ENCODE measurements around the gene AKAP9. TPM values are rescaled to one million over a fixed set of nuclear protein-coding genes. Genes with fewer than 3 reads are reported as not detected.
"Not testable (repeated sequence)": the region's sequence is repeated elsewhere in the genome, so short reads cannot be mapped to it uniquely, and the experiment has no call there.

AKAP9 gene
- total RNA-seq, 2 experiments from 2014 or later: 23.5 to 25.3 TPM

DNA sequence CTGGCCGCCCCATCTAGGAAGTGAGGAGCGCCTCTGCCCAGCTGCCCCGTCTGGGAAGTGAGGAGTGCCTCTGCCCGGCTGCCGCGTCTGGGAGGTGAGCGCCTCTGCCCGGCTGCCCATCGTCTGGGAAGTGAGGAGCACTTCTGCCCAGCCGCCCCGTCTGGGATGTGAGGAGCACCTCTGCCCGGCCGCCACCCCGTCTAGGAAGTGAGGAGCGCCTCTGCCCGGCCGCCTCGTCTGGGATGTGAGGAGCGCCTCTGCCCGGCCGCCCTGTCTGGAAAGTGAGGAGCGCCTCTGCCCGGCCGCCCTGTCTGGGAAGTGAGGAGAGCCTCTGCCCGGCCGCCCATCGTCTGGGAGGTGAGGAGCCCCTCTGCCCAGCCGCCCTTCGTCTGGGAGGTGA, 86.5 kb downstream of the AKAP9 start:
- CTCF ChIA-PET; H3K4me1 Mint-ChIP-seq (ENCODE audit: low read depth); H3K27ac Mint-ChIP-seq; intact Hi-C loops (cut with micrococcal nuclease); H3K9me3 Mint-ChIP-seq; H3K27me3 Mint-ChIP-seq; H3K4me3 Mint-ChIP-seq; DNase-seq; POLR2A ChIA-PET: not testable (repeated sequence)
- H3K36me3 Mint-ChIP-seq: peaks cover 44% of the 10 kb centered on the region

DNA sequence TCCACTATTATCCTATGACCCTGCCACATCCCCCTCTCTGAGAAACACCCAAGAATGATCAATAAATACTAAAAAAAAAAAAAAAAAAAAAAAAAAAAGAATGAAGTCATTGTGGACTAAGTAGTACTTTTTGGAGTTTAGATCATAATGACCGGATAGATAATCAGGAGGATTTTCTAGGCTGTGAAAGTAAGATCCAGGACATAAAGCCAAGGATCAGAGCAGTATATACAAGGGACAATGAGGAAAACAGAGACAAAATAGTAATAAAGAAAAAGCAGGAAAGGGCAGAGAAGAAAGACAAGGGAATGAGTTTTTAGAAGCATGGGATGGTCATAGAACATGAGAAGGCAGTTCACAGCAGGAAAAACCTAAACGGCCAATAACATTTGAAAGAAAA, 87.6 kb downstream of the AKAP9 start:
- Mint-ChIP-seq H3K4me3 (no peak overlapping the region), H3K27ac (no peak overlapping the region), H3K36me3 (peaks cover 40% of the 10 kb centered on the region), H3K9me3 (peaks cover 3% of the 10 kb centered on the region), H3K4me1 (ENCODE audit: low read depth) (no peaks in the 10 kb centered on the region), H3K27me3 (no peaks in the 10 kb centered on the region)
- no peak for DNase-seq
- ChIA-PET POLR2A (no interaction called here), CTCF (no interaction called here)
- intact Hi-C loops (cut with micrococcal nuclease): no loop called here

DNA sequence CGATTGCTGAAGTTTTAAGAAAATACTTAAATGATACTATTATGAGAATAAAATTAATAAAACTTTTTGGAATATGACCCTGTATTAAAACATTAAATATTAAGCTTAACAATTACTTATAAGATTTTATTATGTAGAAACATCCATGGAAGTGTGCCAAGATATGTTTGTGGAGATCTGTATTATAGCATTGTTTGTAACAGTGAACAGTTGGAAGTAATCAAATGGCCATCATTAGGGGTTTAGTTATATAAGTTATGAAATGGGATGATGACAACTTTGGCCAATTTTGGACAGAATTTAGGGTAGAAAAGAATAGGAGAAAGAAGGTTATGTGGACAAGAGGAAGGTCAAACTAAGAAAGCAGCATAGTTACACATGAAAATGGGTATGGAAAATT, 88.0 kb downstream of the AKAP9 start:
- ChIA-PET POLR2A (no interaction called here), CTCF (no interaction called here)
- H3K27me3 Mint-ChIP-seq: no peaks in the 10 kb centered on the region
- no peak overlapping the region for H3K4me3 Mint-ChIP-seq
- no peaks in the 10 kb centered on the region for H3K4me1 Mint-ChIP-seq (ENCODE audit: low read depth)
- intact Hi-C loops (cut with micrococcal nuclease): no loop called here
- no peak overlapping the region for H3K27ac Mint-ChIP-seq
- peaks cover 3% of the 10 kb centered on the region for H3K9me3 Mint-ChIP-seq
- H3K36me3 Mint-ChIP-seq: peaks cover 35% of the 10 kb centered on the region
- DNase-seq: no peak

DNA sequence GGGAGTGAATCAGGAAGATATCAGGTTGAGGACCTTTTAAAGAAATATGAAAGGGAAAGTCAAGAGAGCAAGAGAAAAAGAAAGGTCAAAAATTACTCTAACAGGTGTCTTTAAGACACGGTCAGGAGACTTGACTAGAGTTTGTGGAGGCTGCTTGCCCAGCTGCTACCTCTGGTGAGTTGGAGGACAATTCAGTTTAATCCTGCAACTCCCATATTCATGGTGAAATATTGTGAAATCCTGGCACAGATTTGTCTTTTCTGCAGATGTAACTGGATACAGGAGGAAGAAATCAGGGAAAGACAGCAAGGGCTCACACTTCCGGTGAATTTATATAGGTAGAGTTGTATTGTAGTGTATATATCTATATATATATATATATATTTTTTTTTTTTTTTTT, 93.5 kb downstream of the AKAP9 start:
- ChIA-PET POLR2A (no interaction called here), CTCF (no interaction called here)
- no peaks in the 10 kb centered on the region for H3K9me3 Mint-ChIP-seq
- H3K27me3 Mint-ChIP-seq: no peaks in the 10 kb centered on the region
- intact Hi-C loops (cut with micrococcal nuclease): no loop called here
- DNase-seq: no peak
- peaks cover 17% of the 10 kb centered on the region for H3K36me3 Mint-ChIP-seq
- H3K27ac Mint-ChIP-seq: no peak overlapping the region
- H3K4me1 Mint-ChIP-seq (ENCODE audit: low read depth): no peaks in the 10 kb centered on the region
- no peak overlapping the region for H3K4me3 Mint-ChIP-seq

DNA sequence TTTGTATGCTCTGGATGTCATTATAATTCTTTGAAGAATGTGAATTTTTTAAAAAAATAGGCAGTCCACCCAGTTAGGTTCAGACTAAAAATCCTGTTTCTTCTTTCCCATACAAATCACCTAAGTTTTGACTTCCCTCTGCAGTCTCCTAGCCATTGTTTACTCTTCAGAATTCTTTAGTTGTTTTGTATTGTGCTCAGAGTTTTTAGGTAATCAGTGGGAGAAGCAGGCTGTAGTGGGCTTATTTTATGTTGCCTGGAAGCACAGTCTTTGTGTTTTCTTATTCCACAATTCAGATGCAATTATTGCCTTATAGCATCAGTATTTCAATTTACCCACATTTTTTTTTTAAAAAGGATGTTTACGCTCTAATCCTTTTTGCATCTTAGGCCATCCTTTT, 94.9 kb downstream of the AKAP9 start:
- ChIA-PET CTCF (no interaction called here), POLR2A (no interaction called here)
- DNase-seq: no peak
- no peaks in the 10 kb centered on the region for H3K9me3 Mint-ChIP-seq
- H3K4me1 Mint-ChIP-seq (ENCODE audit: low read depth): no peaks in the 10 kb centered on the region
- no peak overlapping the region for H3K4me3 Mint-ChIP-seq
- intact Hi-C loops (cut with micrococcal nuclease): no loop called here
- peaks cover 15% of the 10 kb centered on the region for H3K36me3 Mint-ChIP-seq
- H3K27me3 Mint-ChIP-seq: no peaks in the 10 kb centered on the region
- H3K27ac Mint-ChIP-seq: no peak overlapping the region

DNA sequence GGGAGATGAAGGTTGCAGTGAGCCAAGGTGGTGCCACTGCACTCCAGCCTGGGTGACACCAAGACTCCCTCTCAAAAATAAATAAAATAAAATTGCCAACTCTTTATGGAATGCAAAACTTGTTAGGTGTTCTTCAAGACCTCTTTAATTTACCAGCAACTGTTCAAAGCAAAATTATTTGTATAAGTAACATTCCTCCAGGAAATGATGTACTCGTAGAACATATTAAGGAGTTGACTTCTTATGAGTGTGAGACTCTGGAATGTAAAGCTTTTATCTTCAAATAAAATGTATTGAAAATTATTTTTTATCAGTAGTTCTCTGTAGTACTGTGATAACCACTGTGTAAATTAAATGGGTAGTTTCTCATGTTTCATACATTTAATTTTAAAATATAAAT, 99.2 kb downstream of the AKAP9 start:
- intact Hi-C loops (cut with micrococcal nuclease): no loop called here
- Mint-ChIP-seq H3K27me3 (no peaks in the 10 kb centered on the region), H3K4me1 (ENCODE audit: low read depth) (no peaks in the 10 kb centered on the region), H3K9me3 (no peaks in the 10 kb centered on the region), H3K4me3 (no peak overlapping the region), H3K27ac (no peak overlapping the region), H3K36me3 (peaks cover 17% of the 10 kb centered on the region)
- POLR2A ChIA-PET: no interaction called here
- CTCF ChIA-PET: no interaction called here
- no peak for DNase-seq

DNA sequence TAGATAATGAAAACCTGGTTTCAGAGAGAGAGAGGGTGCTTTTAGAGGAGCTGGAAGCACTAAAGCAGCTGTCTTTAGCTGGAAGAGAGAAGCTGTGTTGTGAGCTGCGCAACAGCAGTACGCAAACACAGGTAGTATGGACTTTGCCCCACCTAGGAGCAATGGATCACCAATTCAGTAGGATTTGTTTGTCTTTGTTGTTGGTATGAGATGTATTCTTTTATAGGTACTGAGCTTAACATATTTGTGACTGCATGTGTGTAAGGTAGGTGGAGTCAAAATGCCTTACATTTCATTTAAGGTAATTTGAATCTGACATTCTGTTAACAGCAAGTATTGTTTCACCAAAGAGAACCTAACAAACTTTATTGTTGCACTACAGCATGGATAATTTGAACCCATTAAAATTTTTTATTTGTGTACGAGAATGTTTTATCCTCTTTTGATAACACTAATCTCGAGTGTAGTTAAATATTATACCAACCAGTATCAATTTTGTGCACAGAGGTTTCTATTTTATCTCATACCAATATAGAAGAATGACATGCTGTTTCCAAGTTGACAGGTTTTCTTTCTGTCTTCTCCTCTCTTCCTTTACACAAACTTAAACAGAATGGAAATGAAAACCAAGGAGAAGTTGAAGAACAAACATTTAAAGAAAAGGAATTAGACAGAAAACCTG, 101.5 kb downstream of the AKAP9 start:
- Mint-ChIP-seq H3K4me1 (ENCODE audit: low read depth) (no peaks in the 10 kb centered on the region), H3K27ac (no peak overlapping the region), H3K9me3 (no peaks in the 10 kb centered on the region), H3K27me3 (no peaks in the 10 kb centered on the region), H3K4me3 (no peak overlapping the region), H3K36me3 (peaks cover 32% of the 10 kb centered on the region)
- DNase-seq: no peak
- intact Hi-C loops (cut with micrococcal nuclease): no loop called here
- ChIA-PET CTCF (no interaction called here), POLR2A (no interaction called here)

DNA sequence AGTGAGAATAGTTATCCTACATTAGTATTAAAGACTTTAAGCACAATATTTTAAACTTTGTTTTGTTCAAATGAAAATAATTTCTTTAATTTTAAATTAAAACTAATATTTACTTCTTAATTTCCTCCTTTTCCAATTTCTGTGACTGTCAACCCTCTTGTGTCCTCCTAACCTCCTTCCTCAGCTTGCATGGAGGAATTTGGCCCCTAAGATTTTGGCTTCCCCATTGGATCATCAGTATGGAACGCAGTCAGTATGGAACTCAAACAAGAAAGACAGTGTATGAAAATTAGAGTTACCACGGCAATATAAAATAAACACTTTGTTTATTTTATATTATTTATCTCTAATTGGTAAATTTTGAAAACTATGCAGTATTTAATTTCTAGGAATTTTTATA, 102.4 kb downstream of the AKAP9 start:
- H3K27me3 Mint-ChIP-seq: no peaks in the 10 kb centered on the region
- H3K36me3 Mint-ChIP-seq: peaks cover 32% of the 10 kb centered on the region
- H3K9me3 Mint-ChIP-seq: no peaks in the 10 kb centered on the region
- H3K4me1 Mint-ChIP-seq (ENCODE audit: low read depth): no peaks in the 10 kb centered on the region
- no peak overlapping the region for H3K4me3 Mint-ChIP-seq
- POLR2A ChIA-PET: no interaction called here
- intact Hi-C loops (cut with micrococcal nuclease): no loop called here
- no peak for DNase-seq
- H3K27ac Mint-ChIP-seq: no peak overlapping the region
- CTCF ChIA-PET: interaction anchor here (0.7 kb wide), 1 partner anchor 12 kb away, joined by 3 read pairs; no protein-coding TSS in a partner anchor

DNA sequence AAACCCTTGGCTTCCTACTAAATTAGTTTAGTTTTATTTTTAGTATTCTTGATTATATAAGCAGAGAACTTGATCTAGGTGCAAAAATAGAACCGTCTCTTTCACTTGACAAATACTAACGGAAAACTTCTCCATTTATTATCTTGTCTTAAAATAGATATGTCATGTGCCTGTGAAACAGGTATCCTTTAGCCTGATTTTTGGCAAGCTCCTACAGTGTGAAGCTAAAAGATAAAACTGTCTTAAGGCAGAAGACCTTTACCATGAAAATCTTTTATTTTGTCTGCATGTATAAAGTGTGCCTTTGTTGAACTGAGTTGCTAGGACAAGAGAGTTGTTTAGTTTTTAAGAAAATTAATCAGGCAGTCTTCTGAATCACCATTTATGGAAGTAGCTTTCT, 103.0 kb downstream of the AKAP9 start:
- no peaks in the 10 kb centered on the region for H3K9me3 Mint-ChIP-seq
- POLR2A ChIA-PET: no interaction called here
- no peaks in the 10 kb centered on the region for H3K4me1 Mint-ChIP-seq (ENCODE audit: low read depth)
- no peak for DNase-seq
- intact Hi-C loops (cut with micrococcal nuclease): no loop called here
- CTCF ChIA-PET: interaction anchor here (0.7 kb wide), 1 partner anchor 13 kb away, joined by 3 read pairs; no protein-coding TSS in a partner anchor
- H3K36me3 Mint-ChIP-seq: peaks cover 32% of the 10 kb centered on the region
- no peaks in the 10 kb centered on the region for H3K27me3 Mint-ChIP-seq
- no peak overlapping the region for H3K27ac Mint-ChIP-seq
- H3K4me3 Mint-ChIP-seq: no peak overlapping the region

DNA sequence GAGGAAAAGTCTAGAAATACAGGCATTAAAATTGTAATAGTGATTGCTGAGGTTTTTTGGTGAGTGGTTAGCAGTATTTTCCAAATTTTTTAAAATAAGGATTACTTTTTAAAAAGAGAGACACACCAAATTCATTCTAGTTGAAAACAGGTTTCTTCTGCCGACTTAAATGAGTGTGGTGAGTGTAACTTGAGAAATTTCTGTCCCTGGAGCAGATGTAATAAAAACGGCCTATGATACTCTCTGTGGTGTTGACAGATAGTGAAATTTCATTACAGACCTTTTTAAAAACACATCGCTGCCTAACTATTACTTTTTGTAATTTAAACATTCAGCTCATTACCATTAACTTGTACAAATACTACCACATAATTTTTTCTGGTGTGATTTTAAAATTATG, 103.5 kb downstream of the AKAP9 start:
- POLR2A ChIA-PET: no interaction called here
- no peaks in the 10 kb centered on the region for H3K4me1 Mint-ChIP-seq (ENCODE audit: low read depth)

DNA sequence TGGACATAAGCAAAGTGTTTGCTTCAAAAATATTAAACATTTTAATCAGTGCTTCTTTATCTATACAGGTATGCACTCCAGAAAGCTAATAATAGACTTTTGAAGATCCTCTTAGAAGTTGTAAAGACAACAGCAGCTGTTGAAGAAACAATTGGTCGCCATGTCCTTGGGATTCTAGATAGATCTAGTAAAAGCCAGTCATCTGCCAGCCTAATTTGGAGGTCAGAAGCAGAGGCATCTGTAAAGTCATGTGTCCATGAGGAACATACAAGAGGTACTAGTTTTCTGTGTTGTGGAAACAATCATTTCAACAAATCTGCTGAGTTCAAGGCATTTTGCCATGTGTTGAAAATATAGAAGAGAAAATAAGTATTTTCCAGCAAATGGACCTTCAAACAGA, 104.3 kb downstream of the AKAP9 start:
- no peak overlapping the region for H3K27ac Mint-ChIP-seq
- H3K4me3 Mint-ChIP-seq: no peak overlapping the region
- H3K9me3 Mint-ChIP-seq: no peaks in the 10 kb centered on the region
- no peak for DNase-seq
- ChIA-PET CTCF (no interaction called here), POLR2A (no interaction called here)
- peaks cover 36% of the 10 kb centered on the region for H3K36me3 Mint-ChIP-seq
- no peaks in the 10 kb centered on the region for H3K27me3 Mint-ChIP-seq
- intact Hi-C loops (cut with micrococcal nuclease): no loop called here
- H3K4me1 Mint-ChIP-seq (ENCODE audit: low read depth): no peaks in the 10 kb centered on the region

More for the DNA sequence above, 103.5 kb downstream of the AKAP9 start:
- DNase-seq: no peak
- no peaks in the 10 kb centered on the region for H3K9me3 Mint-ChIP-seq
- H3K36me3 Mint-ChIP-seq: peaks cover 33% of the 10 kb centered on the region
- no peaks in the 10 kb centered on the region for H3K27me3 Mint-ChIP-seq
- CTCF ChIA-PET: no interaction called here
- H3K4me3 Mint-ChIP-seq: no peak overlapping the region
- intact Hi-C loops (cut with micrococcal nuclease): no loop called here
- H3K27ac Mint-ChIP-seq: no peak overlapping the region

DNA sequence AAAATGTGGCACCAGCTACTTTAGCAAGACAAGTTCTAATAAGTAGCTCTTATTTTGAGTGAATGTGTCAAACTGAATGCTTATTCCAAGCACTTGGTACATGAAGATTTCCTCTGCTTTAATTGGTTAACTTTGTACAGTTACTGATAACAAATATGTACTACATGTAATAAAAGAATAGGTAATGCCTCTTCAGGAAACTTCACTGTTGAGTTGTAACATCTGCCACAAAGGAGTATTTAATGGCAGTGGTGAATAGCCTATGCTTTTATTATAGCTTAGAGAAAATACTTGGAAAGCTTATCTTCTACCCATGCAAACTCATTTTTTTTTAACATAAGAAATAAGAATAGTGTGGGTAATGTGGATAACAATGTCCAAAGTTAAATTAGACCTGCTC, 111.0 kb downstream of the AKAP9 start:
- no peak overlapping the region for H3K4me3 Mint-ChIP-seq
- no peaks in the 10 kb centered on the region for H3K4me1 Mint-ChIP-seq (ENCODE audit: low read depth)
- no peak for DNase-seq
- peaks cover 17% of the 10 kb centered on the region for H3K36me3 Mint-ChIP-seq
- no peak overlapping the region for H3K27ac Mint-ChIP-seq
- intact Hi-C loops (cut with micrococcal nuclease): no loop called here
- ChIA-PET CTCF (no interaction called here), POLR2A (no interaction called here)
- H3K27me3 Mint-ChIP-seq: no peaks in the 10 kb centered on the region
- H3K9me3 Mint-ChIP-seq: no peaks in the 10 kb centered on the region

DNA sequence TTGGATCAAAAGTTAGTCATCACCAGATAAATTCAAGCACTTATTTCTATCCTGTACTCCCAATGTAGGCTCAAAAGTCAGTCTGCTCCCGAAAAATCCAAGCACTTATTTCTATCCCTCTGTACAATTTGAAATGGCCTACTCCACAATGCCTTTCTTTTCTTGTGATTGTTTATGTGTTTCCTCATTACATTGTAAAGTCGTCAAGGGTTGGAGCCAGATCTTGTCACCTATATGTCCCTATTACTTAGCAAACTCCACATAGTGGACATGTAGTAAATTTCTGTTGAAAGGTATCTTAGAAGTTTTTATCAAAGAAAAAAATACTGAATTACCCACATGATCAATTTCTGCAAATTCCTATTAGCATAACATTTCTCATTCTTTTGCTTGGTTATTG, 111.5 kb downstream of the AKAP9 start:
- H3K4me1 Mint-ChIP-seq (ENCODE audit: low read depth): no peaks in the 10 kb centered on the region
- no peak overlapping the region for H3K4me3 Mint-ChIP-seq
- peaks cover 15% of the 10 kb centered on the region for H3K36me3 Mint-ChIP-seq
- no peak for DNase-seq
- H3K9me3 Mint-ChIP-seq: no peaks in the 10 kb centered on the region
- H3K27ac Mint-ChIP-seq: no peak overlapping the region
- ChIA-PET CTCF (no interaction called here), POLR2A (no interaction called here)
- H3K27me3 Mint-ChIP-seq: no peaks in the 10 kb centered on the region
- intact Hi-C loops (cut with micrococcal nuclease): no loop called here
